IPS-18a (cell line): ENCODE results near the gene GRAMD2A.

ENCODE experiments used
- H3K27ac ChIP-seq: one replicate; pipeline ENCODE4 v1.5.1; 2013; ENCODE audit warnings: low read length
- H3K27me3 ChIP-seq: one replicate; pipeline ENCODE4 v1.6.1; 2013; ENCODE audit warnings: mild to moderate bottlenecking, low read length; ENCODE audit not compliant: control insufficient read depth, insufficient read depth
- H3K36me3 ChIP-seq: one replicate; pipeline ENCODE4 v1.6.1; 2013; ENCODE audit warnings: low read depth, low read length; ENCODE audit not compliant: control insufficient read depth
- H3K4me1 ChIP-seq: one replicate; pipeline ENCODE4 v1.6.1; 2013; ENCODE audit warnings: low read depth, low read length; ENCODE audit not compliant: control insufficient read depth
- H3K4me3 ChIP-seq: one replicate; pipeline ENCODE4 v1.5.1; 2013; ENCODE audit warnings: low read length
- H3K9ac ChIP-seq: one replicate; pipeline ENCODE4 v1.6.1; 2013; ENCODE audit warnings: mild to moderate bottlenecking, low read length, moderate library complexity
- H3K9me3 ChIP-seq: one replicate; pipeline ENCODE4 v1.6.1; 2013; ENCODE audit warnings: low read depth, low read length; ENCODE audit not compliant: control insufficient read depth

The GRAMD2A gene

GRCh38 chr15:72156928-72157327 lies 40.7 kb downstream of the GRAMD2A start:
- H3K27ac ChIP-seq = no peak overlapping the region
- H3K4me3 ChIP-seq = no peak overlapping the region
- no peaks in the 10 kb centered on the region for H3K36me3 ChIP-seq
- H3K27me3 ChIP-seq = peaks cover 7% of the 10 kb centered on the region
- H3K9ac ChIP-seq = no peak overlapping the region
- no peaks in the 10 kb centered on the region for H3K9me3 ChIP-seq
- peaks cover 5% of the 10 kb centered on the region for H3K4me1 ChIP-seq

GRCh38 chr15:72155635-72156616 lies 41.7 kb downstream of the GRAMD2A start:
- Histone ChIP-seq H3K27ac (no peak overlapping the region), H3K4me3 (no peak overlapping the region), H3K4me1 (no peaks in the 10 kb centered on the region), H3K27me3 (peaks cover 7% of the 10 kb centered on the region), H3K36me3 (no peaks in the 10 kb centered on the region), H3K9me3 (no peaks in the 10 kb centered on the region), H3K9ac (no peak overlapping the region)

- H3K27ac ChIP-seq = no peak overlapping the region
- no peak overlapping the region for H3K9ac ChIP-seq
- H3K4me1 ChIP-seq = no peaks in the 10 kb centered on the region
- H3K27me3 ChIP-seq = peaks cover 7% of the 10 kb centered on the region
- H3K36me3 ChIP-seq = no peaks in the 10 kb centered on the region
- no peaks in the 10 kb centered on the region for H3K9me3 ChIP-seq
- H3K4me3 ChIP-seq = no peak overlapping the region
These were observed 42.5 kb downstream of the GRAMD2A start for GRCh38 chr15:72155003-72155621.

GRCh38 chr15:72154316-72154715 lies 43.3 kb downstream of the GRAMD2A start:
- H3K27me3 ChIP-seq = peaks cover 7% of the 10 kb centered on the region
- H3K9ac ChIP-seq = no peak overlapping the region
- no peaks in the 10 kb centered on the region for H3K36me3 ChIP-seq
- H3K4me1 ChIP-seq = no peaks in the 10 kb centered on the region
- no peak overlapping the region for H3K4me3 ChIP-seq
- no peaks in the 10 kb centered on the region for H3K9me3 ChIP-seq
- H3K27ac ChIP-seq = no peak overlapping the region

GRCh38 chr15:72153269-72154000 lies 44.2 kb downstream of the GRAMD2A start:
- Histone ChIP-seq H3K36me3 (no peaks in the 10 kb centered on the region), H3K27me3 (peaks cover 7% of the 10 kb centered on the region), H3K9me3 (no peaks in the 10 kb centered on the region), H3K27ac (no peak overlapping the region), H3K4me1 (no peaks in the 10 kb centered on the region), H3K9ac (no peak overlapping the region), H3K4me3 (no peak overlapping the region)

- Histone ChIP-seq H3K27me3 (no peaks in the 10 kb centered on the region), H3K36me3 (no peaks in the 10 kb centered on the region), H3K27ac (no peak overlapping the region), H3K9me3 (no peaks in the 10 kb centered on the region), H3K9ac (no peak overlapping the region), H3K4me3 (no peak overlapping the region), H3K4me1 (no peaks in the 10 kb centered on the region)
These were observed 50.2 kb downstream of the GRAMD2A start for GRCh38 chr15:72147418-72147817.

- Histone ChIP-seq H3K9ac (no peak overlapping the region), H3K9me3 (no peaks in the 10 kb centered on the region), H3K4me1 (no peaks in the 10 kb centered on the region), H3K27me3 (no peaks in the 10 kb centered on the region), H3K4me3 (no peak overlapping the region), H3K36me3 (no peaks in the 10 kb centered on the region), H3K27ac (no peak overlapping the region)
These were observed 50.7 kb downstream of the GRAMD2A start for GRCh38 chr15:72146934-72147333.

- H3K4me3 ChIP-seq = no peak overlapping the region
- H3K4me1 ChIP-seq = no peaks in the 10 kb centered on the region
- no peak overlapping the region for H3K9ac ChIP-seq
- H3K27ac ChIP-seq = no peak overlapping the region
- no peaks in the 10 kb centered on the region for H3K27me3 ChIP-seq
- no peaks in the 10 kb centered on the region for H3K9me3 ChIP-seq
- H3K36me3 ChIP-seq = no peaks in the 10 kb centered on the region
These were observed 51.4 kb downstream of the GRAMD2A start for GRCh38 chr15:72146221-72146620.

GRCh38 chr15:72141171-72142084 lies 56.2 kb downstream of the GRAMD2A start:
- Histone ChIP-seq H3K9me3 (no peaks in the 10 kb centered on the region), H3K4me1 (no peaks in the 10 kb centered on the region), H3K4me3 (no peak overlapping the region), H3K27ac (no peak overlapping the region), H3K36me3 (no peaks in the 10 kb centered on the region), H3K27me3 (no peaks in the 10 kb centered on the region), H3K9ac (no peak overlapping the region)

GRCh38 chr15:72140088-72140487 lies 57.5 kb downstream of the GRAMD2A start:
- Histone ChIP-seq H3K4me1 (no peaks in the 10 kb centered on the region), H3K9me3 (no peaks in the 10 kb centered on the region), H3K4me3 (no peak overlapping the region), H3K36me3 (no peaks in the 10 kb centered on the region), H3K27ac (no peak overlapping the region), H3K9ac (no peak overlapping the region), H3K27me3 (no peaks in the 10 kb centered on the region)

- Histone ChIP-seq H3K27ac (no peak overlapping the region), H3K36me3 (no peaks in the 10 kb centered on the region), H3K4me1 (no peaks in the 10 kb centered on the region), H3K9me3 (no peaks in the 10 kb centered on the region), H3K4me3 (no peak overlapping the region), H3K27me3 (no peaks in the 10 kb centered on the region), H3K9ac (no peak overlapping the region)
These were observed 57.9 kb downstream of the GRAMD2A start for GRCh38 chr15:72139667-72140066.
